Muscle layer of colon (tissue), 2 donors: ENCODE results near the gene PKN1.

Experiments used
- H3K27ac ChIP-seq: one replicate; pipeline ENCODE4 v1.7.0; 2013; ENCODE audit warnings: low read depth, mild to moderate bottlenecking, low read length, moderate library complexity
- H3K27me3 ChIP-seq, 2 donors: one replicate each; pipeline ENCODE4 v1.7.0; 2013; ENCODE audit warnings: low read length in 2 of 2, mild to moderate bottlenecking in 2 of 2; ENCODE audit not compliant: insufficient read depth in 2 of 2, control insufficient read depth in 1 of 2
- H3K36me3 ChIP-seq: one replicate; pipeline ENCODE4 v1.7.0; 2013; ENCODE audit warnings: mild to moderate bottlenecking, low read length; ENCODE audit not compliant: insufficient read depth
- H3K4me1 ChIP-seq: one replicate; pipeline ENCODE4 v1.7.0; 2013; ENCODE audit warnings: mild to moderate bottlenecking, low read length; ENCODE audit not compliant: insufficient read depth
- H3K4me3 ChIP-seq, 2 donors: one replicate each; pipeline ENCODE4 v1.7.0; 2013; ENCODE audit warnings: low read length in 2 of 2, low read depth in 1 of 2, mild to moderate bottlenecking in 1 of 2, moderate library complexity in 1 of 2
- H3K9ac ChIP-seq: one replicate; pipeline ENCODE4 v1.7.0; 2013; ENCODE audit warnings: low read length
- H3K9me3 ChIP-seq: one replicate; pipeline ENCODE4 v1.7.0; 2013; ENCODE audit warnings: mild to moderate bottlenecking, low read length
- donor health status: abdominal sarcoma.
- donor health status: Adenocarcinoma of cecum.

PKN1 gene

GRCh38 chr19:14479975-14480699 is 47.0 kb downstream of the PKN1 start:
- Histone ChIP-seq H3K9me3 (no peaks in the 10 kb centered on the region), H3K27me3 (peaks cover 0 to 7% of the 10 kb centered on the region in 2 donors), H3K9ac (no peak overlapping the region), H3K27ac (no peak overlapping the region), H3K36me3 (peaks cover 17% of the 10 kb centered on the region), H3K4me1 (peaks cover 5% of the 10 kb centered on the region), H3K4me3 (no peak overlapping the region)

GRCh38 chr19:14480700-14481079 is 47.6 kb downstream of the PKN1 start:
- H3K4me3 ChIP-seq = no peak overlapping the region
- no peaks in the 10 kb centered on the region for H3K4me1 ChIP-seq
- no peak overlapping the region for H3K9ac ChIP-seq
- peaks cover 0 to 1% of the 10 kb centered on the region in 2 donors for H3K27me3 ChIP-seq
- peaks cover 17% of the 10 kb centered on the region for H3K36me3 ChIP-seq
- H3K9me3 ChIP-seq = no peaks in the 10 kb centered on the region
- H3K27ac ChIP-seq = no peak overlapping the region

- H3K27me3 ChIP-seq = no peaks in the 10 kb centered on the region
- no peaks in the 10 kb centered on the region for H3K9me3 ChIP-seq
- no peak overlapping the region for H3K27ac ChIP-seq
- no peak overlapping the region for H3K9ac ChIP-seq
- no peak overlapping the region for H3K4me3 ChIP-seq
- no peaks in the 10 kb centered on the region for H3K4me1 ChIP-seq
- peaks cover 17% of the 10 kb centered on the region for H3K36me3 ChIP-seq
Observed at GRCh38 chr19:14482172-14482941, 49.3 kb downstream of the PKN1 start.

- Histone ChIP-seq H3K4me1 (no peaks in the 10 kb centered on the region), H3K9me3 (no peaks in the 10 kb centered on the region), H3K4me3 (no peak overlapping the region), H3K36me3 (peaks cover 11% of the 10 kb centered on the region), H3K9ac (no peak overlapping the region), H3K27ac (no peak overlapping the region), H3K27me3 (no peaks in the 10 kb centered on the region)
Observed at GRCh38 chr19:14487370-14488125, 54.4 kb downstream of the PKN1 start.

- Histone ChIP-seq H3K27me3 (no peaks in the 10 kb centered on the region), H3K4me1 (peaks cover 13% of the 10 kb centered on the region), H3K36me3 (peaks cover 11% of the 10 kb centered on the region), H3K4me3 (no peak overlapping the region), H3K9ac (no peak overlapping the region), H3K27ac (no peak overlapping the region), H3K9me3 (no peaks in the 10 kb centered on the region)
Observed at GRCh38 chr19:14492756-14493337, 59.7 kb downstream of the PKN1 start.

- H3K4me3 ChIP-seq = peak overlapping the region in 1 of 2 donors; percentile 81
- H3K9ac ChIP-seq = peak overlapping the region; percentile 65
- no peaks in the 10 kb centered on the region for H3K27me3 ChIP-seq
- H3K27ac ChIP-seq = no peak overlapping the region
- H3K4me1 ChIP-seq = peaks cover 13% of the 10 kb centered on the region
- H3K36me3 ChIP-seq = peaks cover 5% of the 10 kb centered on the region
- no peaks in the 10 kb centered on the region for H3K9me3 ChIP-seq
Observed at GRCh38 chr19:14494411-14494810, 61.3 kb downstream of the PKN1 start.

- H3K4me1 ChIP-seq = peaks cover 13% of the 10 kb centered on the region
- peaks cover 5% of the 10 kb centered on the region for H3K36me3 ChIP-seq
- no peaks in the 10 kb centered on the region for H3K9me3 ChIP-seq
- H3K27me3 ChIP-seq = no peaks in the 10 kb centered on the region
- peak overlapping the region; percentile 70 for H3K27ac ChIP-seq
- peak overlapping the region; percentile 68 to 81 for H3K4me3 ChIP-seq
- peak overlapping the region; percentile 65 for H3K9ac ChIP-seq
Observed at GRCh38 chr19:14494910-14495671, 62.0 kb downstream of the PKN1 start.

- Histone ChIP-seq H3K27ac (peak overlapping the region; percentile 70), H3K36me3 (peaks cover 5% of the 10 kb centered on the region), H3K4me1 (peaks cover 13% of the 10 kb centered on the region), H3K27me3 (no peaks in the 10 kb centered on the region), H3K4me3 (peak overlapping the region; percentile 68 to 81), H3K9ac (peak overlapping the region; percentile 65), H3K9me3 (no peaks in the 10 kb centered on the region)
Observed at GRCh38 chr19:14495672-14496028, 62.5 kb downstream of the PKN1 start.

GRCh38 chr19:14496029-14496833 is 63.1 kb downstream of the PKN1 start, which contains the start of gene GIPC1:
TSS of gene GIPC1 (minus strand) at chr19:14496127. CDS start at chr19:14482976, 13,151 bp downstream.
- peak within 1 kb of the TSS; percentile 68 to 81 for H3K4me3 ChIP-seq
- peaks cover 13% of the 10 kb centered on the region for H3K4me1 ChIP-seq
- peak within 1 kb of the TSS; percentile 70 for H3K27ac ChIP-seq
- H3K9ac ChIP-seq = peak within 1 kb of the TSS; percentile 65
- H3K27me3 ChIP-seq = no peaks in the 10 kb centered on the region
- peaks cover 4% of the 10 kb centered on the region for H3K36me3 ChIP-seq
- H3K9me3 ChIP-seq = no peaks in the 10 kb centered on the region

- no peak overlapping the region for H3K9ac ChIP-seq
- no peaks in the 10 kb centered on the region for H3K27me3 ChIP-seq
- peak overlapping the region; percentile 61 to 68 for H3K4me3 ChIP-seq
- H3K36me3 ChIP-seq = no peaks in the 10 kb centered on the region
- peak overlapping the region; percentile 60 for H3K27ac ChIP-seq
- peaks cover 13% of the 10 kb centered on the region for H3K4me1 ChIP-seq
- H3K9me3 ChIP-seq = no peaks in the 10 kb centered on the region
Observed at GRCh38 chr19:14496834-14497227, 63.7 kb downstream of the PKN1 start.
